Activated CD4-positive, alpha-beta T cell treated with anti-CD3 and anti-CD28 coated beads, Interleukin-2, amount 50 U/mL, for 24 hours (primary cell): ENCODE data around the gene FTO.
A peak's percentile ranks its signal among the peaks of the same experiment; 100 is the strongest.

Experiments
- DNase-seq, 2 donors: peaks; one replicate each; pipeline ENCODE4 v3.0.0-alpha.2; 2020; ENCODE audit warnings: low read depth in 1 of 2, low spot score in 1 of 2

Gene FTO

DNA sequence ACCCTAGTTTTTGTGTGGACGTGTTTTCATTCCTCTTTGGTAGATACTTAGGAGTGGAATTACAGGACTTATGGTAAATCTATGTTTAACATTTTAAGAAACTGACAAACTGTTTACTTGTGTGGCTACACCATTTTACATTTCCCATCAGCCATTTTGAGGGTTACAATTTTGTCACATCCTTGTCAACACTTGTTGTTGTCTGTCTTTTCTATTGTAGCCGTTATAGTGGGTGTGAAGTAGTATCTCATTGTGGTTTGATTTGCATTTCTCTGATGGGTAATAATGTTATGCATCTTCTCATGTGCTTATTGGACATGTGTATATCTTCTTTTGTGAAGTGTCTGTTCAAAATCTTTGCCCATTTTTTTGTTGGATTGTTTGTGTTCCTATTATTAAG, 4.5 kb downstream of the FTO start:
- DNase-seq = no peak

DNA sequence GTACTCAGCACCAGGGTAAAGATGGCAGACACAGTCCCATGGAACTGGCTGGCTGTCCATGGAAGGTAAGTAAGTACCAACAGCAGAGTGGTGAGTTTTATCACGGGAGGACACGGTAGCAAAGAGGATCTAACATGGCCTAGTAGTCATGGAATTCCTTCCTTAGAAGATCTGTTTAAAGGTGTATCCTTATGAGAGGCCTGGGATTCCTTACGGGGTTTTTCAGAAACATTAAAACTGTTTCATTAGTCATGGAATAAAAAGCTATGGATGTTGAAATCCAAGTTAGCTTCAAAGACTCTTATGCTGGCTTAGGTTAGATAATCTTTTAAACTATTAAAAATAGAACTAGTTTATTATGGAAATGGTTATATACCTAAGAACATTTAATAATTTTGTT, 7.4 kb downstream of the FTO start:
- no peak for DNase-seq

- DNase-seq = no peak
Observed at GRCh38 chr16:53712065-53712464, 8.1 kb downstream of the FTO start.

DNA sequence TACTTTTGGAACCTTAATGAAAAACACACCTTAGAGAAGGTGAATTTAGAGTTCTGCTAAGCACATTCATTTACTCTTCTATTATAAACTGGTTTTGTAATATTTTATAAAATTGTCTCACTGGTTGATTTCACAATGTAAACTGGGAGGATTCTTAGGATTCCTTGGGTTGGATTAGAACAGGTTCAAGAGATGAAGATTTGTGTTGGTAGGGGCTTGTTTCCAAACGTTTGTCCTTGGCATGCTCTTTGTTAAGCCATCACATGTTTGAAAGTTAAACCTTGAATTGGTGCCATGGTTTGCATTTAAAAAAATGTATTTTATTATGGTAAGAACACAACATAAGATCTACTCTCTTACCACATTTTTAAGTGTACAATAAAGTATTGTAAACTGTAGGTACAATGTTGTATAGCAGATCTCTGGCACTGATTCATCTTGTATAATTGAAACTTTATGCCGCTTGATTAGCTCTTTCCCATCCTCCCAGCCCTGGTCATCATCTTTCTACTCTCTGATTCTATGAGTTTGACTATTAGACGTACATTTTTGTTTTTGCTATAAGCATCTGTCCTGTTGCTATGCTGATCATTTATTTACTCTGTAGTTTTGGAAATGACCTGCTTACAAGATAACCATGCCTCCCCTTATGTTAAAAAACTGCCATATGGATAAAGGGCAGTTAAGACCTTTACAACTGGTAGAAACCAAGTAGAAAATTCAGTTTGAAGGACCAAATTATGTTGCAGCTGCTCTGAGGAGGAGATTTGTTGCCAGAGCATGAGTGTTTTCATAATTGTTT, 9.6 kb downstream of the FTO start:
- DNase-seq = no peak

GRCh38 chr16:53714205-53715022, 10.5 kb downstream of the FTO start:
- DNase-seq = no peak

DNA sequence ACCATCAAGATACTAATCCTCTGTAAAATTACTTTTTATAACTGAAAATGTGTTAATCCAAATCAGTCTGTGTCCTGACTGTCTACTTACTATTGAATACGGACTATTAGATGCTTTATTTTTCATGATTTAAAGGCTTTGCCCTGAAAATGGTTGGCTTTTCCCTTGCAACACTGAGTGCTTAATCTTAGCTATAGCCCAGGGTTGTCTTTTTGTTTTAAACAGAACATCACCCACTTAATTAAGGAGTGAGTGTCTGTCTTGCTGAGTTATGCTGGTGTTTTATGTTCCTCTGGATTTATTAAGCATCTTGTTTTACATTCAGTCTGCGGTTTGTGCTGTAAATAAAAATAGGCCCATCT, 11.0 kb downstream of the FTO start:
- DNase-seq = no peak

- no peak for DNase-seq
Observed at GRCh38 chr16:53717577-53717976, 13.6 kb downstream of the FTO start.

DNA sequence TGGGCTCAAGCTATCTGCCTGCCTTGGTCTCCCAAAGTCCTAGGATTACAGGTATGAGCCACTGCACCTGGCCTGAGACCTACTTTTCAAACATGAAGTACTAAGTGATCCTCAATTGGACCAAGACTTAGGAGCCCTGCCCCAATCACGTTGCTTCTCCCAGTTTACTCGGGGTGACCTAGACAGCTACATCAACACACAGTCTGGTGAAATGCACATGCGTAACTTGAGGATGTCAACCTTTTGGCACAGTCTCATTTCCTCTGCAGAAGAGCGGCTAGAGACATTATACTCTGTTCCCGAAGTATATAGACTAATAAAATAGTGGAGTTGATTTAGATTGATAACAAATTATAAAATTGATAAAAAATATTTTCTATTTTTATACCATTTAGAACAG, 17.1 kb downstream of the FTO start:
- DNase-seq = no peak

DNA sequence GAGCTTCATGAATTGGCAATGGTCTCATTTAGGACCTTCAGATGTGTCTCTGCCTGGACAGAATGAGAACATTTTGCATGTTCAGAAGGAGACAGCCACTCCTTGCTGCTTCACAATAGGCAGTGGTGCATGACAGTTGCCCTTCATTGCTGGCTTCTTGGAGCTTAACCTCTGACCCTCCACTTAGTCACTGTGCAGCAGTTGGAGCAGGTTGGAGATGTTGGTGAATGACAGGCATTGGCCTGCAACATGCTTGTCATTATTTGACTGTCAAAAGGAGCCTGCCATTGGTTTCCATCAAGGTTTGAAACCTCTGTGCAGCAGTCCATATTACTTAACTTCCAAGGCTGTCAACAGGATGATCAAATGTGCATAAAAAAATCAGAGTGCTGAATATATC, 22.7 kb downstream of the FTO start:
- DNase-seq = no peak

DNA sequence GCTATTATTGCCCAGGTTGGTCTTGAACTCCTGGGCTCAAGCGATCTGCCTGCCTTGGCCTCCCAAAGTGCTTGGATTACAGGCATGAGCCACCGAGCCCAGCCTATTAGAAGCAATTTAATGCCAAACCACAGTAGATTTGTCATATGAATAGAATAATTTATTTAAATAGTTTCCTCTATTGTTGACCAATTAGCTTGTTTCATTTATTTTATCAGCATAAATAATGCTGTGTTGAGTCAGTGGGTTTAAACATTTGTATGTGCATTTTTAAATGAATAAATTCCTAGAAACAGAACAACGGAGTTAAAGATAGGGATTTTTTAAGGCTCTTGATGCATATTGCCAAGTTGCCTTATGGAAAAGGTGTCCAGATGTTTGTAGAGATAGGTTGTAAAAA, 26.7 kb downstream of the FTO start:
- DNase-seq = no peak

- no peak for DNase-seq
Observed at GRCh38 chr16:53732296-53732929, 28.5 kb downstream of the FTO start.

- DNase-seq = no peak
Observed at GRCh38 chr16:53734908-53735307, 31.0 kb downstream of the FTO start.

GRCh38 chr16:53736297-53736696, 32.3 kb downstream of the FTO start:
- DNase-seq = no peak

- DNase-seq = no peak
Observed at GRCh38 chr16:53737552-53737951, 33.6 kb downstream of the FTO start.

DNA sequence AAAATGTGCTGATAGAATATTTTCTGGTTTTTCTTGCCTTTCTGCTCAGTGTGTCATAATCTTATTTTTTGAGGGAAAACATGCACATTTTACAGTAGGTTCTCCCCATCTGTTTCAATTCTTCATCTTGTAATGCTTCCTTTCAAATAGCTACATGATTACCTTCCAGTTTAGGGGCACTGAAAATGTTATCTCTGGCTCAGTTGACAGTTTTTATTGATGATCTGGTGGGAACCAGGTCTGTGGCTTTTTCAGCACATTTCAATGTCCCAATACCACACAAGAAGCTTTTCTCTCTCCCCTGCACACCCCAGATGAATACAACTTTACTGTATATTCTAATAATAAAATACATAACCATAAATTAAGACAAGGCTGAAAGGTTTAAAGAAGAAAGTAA, 36.5 kb downstream of the FTO start:
- no peak for DNase-seq

GRCh38 chr16:53740933-53741531, 37.1 kb downstream of the FTO start:
- no peak for DNase-seq

DNA sequence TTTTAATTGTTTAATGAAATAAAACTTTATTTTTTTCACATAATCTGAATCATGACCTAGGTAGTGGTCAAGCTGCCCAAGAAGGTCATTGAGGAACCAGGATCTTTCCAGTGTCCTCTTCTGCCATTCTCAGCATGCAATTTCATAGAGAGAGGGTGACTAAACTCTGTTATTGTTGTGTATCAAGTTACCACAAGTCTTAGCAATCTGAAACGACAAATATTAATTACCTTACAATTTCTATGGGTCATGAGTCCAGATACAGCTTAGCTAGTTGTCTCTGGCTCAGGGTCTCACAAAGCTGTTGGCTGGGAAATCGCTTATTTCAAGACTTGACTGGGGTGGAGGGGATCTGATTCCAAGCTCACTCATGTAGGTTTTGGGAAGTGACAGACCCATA, 37.6 kb downstream of the FTO start:
- DNase-seq = no peak

DNA sequence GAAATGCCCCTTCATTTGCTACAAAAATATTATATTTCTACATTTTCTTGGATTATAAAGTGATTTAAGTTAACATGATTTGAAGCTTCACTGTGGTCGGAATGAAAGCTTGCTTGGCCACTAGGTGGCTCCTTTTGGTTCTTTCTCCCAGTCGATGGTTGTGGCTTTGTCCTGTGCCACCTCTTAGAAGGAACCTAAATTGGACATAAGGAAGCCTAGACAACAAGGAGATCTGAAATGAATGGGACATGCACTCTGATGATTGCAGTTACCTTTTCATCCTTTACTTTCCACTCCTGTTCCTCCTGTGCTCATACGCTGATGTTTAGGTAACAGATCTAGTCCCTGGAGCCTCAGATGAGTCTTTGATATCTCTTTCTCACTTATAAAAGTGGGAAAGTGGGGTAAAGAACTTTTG, 39.2 kb downstream of the FTO start:
- no peak for DNase-seq

- DNase-seq = peak in 1 of 2 donors; percentile 25
Observed at GRCh38 chr16:53744449-53744848, 40.5 kb downstream of the FTO start.

DNA sequence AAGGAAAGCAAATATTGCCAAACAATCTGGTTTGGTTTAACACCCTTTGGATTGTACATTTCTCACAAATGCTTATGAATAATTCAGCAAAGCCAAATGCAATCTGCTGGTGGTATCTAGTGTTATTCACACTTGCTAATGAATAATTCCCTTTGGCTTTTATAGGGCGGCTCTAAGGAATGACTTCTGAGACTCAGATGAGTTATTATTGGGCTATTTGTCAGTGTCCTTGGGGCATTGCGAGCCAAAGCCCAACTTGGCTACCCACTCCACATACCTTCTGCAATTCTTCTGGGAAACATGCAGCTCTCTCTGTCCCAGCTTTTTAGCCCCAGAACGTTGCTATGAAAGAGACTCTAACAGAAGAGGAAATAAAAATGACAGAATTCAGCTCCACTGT, 41.1 kb downstream of the FTO start:
- no peak for DNase-seq

- no peak for DNase-seq
Observed at GRCh38 chr16:53745753-53746266, 41.9 kb downstream of the FTO start.

DNA sequence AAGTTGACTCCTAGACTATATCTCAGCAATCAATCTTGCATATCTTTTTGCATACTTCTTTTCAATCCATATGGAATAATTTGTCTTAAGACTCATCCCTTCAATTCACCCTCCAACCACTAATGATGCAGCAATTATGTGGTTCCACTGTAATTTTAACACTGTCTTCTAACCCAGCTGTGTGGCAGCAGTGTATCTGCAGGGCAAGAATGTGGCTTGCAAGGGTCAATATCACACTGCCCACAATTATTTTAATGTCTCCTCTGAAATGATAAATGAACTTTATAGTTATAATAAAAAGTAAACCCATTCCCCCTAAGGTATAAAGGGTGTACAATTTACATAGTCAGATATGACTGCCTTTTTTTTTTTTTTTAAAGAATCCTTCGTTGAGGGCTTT, 48.6 kb downstream of the FTO start:
- DNase-seq = no peak
